PC-9 (cell line): ENCODE results near the gene PTGER3. TPM values are rescaled to one million over a fixed set of nuclear protein-coding genes. Genes with fewer than 3 reads are reported as not detected.

Experiments
- BruUV-seq: library from RNA; stranded (reverse); fragments of 400-500 nt; replicated peaks from 2 replicates; lab custom pipeline; 2021; lab: Mats Ljungman, UMichigan
- CTCF ChIA-PET: fragments of 300-600 bp; sonication (Branson Sonifier 250); formaldehyde crosslinking; loops from one replicate; lab custom pipeline; 2022; ENCODE audit warnings: antibody characterized with exemption; lab: Charles Lee
- POLR2A ChIA-PET: fragments of 300-600 bp; sonication (Branson Sonifier 250); formaldehyde crosslinking; loops from one replicate; lab custom pipeline; 2022; ENCODE audit warnings: antibody characterized with exemption; ENCODE audit not compliant: unreplicated experiment; lab: Charles Lee
- DNase-seq, 2 experiments: peaks; one replicate each; pipeline versions ENCODE4 v3.0.0 to v3.0.0-alpha.2; 2015 to 2022; ENCODE audit warnings: mixed read lengths in 1 of 2
- H2AFZ ChIP-seq: fragments of 200-600 bp; sonication (generic); 2 replicates; pipeline ENCODE4 v1.8.1; 2017; ENCODE audit warnings: antibody characterized with exemption
- H3F3A ChIP-seq: fragments of 200-600 bp; sonication (generic); 2 replicates; pipeline ENCODE4 v1.8.1; 2017; ENCODE audit warnings: antibody characterized with exemption, mild to moderate bottlenecking, low read depth; ENCODE audit not compliant: insufficient read depth
- H3K27ac ChIP-seq: fragments of 200-600 bp; sonication (generic); 2 replicates; pipeline ENCODE4 v1.6.1; 2016; ENCODE audit warnings: mixed run types
- H3K27me3 ChIP-seq: fragments of 200-600 bp; sonication (generic); 2 replicates; pipeline ENCODE4 v1.6.1; 2016; ENCODE audit warnings: low read depth, mixed run types; ENCODE audit not compliant: insufficient read depth
- H3K36me3 ChIP-seq: fragments of 200-600 bp; sonication (generic); 2 replicates; pipeline ENCODE4 v1.6.1; 2016; ENCODE audit warnings: low read depth, mixed run types
- H3K4me1 ChIP-seq: fragments of 200-600 bp; sonication (generic); replicated peaks from 2 replicates; pipeline ENCODE4 v1.6.1; 2016; ENCODE audit warnings: mixed run types; ENCODE audit not compliant: insufficient read depth
- H3K4me2 ChIP-seq: fragments of 200-600 bp; sonication (generic); 2 replicates; pipeline ENCODE4 v1.6.1; 2017; ENCODE audit warnings: mixed run types
- H3K4me3 ChIP-seq: fragments of 200-600 bp; sonication (generic); 2 replicates; pipeline ENCODE4 v1.6.1; 2016; ENCODE audit warnings: mixed run types
- H3K79me2 ChIP-seq: fragments of 200-600 bp; sonication (generic); 2 replicates; pipeline ENCODE4 v1.6.1; 2017; ENCODE audit warnings: low read depth, mixed run types
- H3K9me2 ChIP-seq: fragments of 200-600 bp; sonication (generic); 2 replicates; pipeline ENCODE4 v1.8.1; 2017; ENCODE audit warnings: mild to moderate bottlenecking; ENCODE audit not compliant: insufficient read depth
- H3K9me3 ChIP-seq: fragments of 200-600 bp; sonication (generic); 2 replicates; pipeline ENCODE4 v1.8.1; 2016; ENCODE audit warnings: low read depth; ENCODE audit not compliant: insufficient read depth
- H4K20me1 ChIP-seq: fragments of 200-600 bp; sonication (generic); 2 replicates; pipeline ENCODE4 v1.8.1; 2017; ENCODE audit not compliant: insufficient read depth
- CTCF ChIP-seq: fragments of 200-600 bp; sonication (generic); conservative IDR thresholded peaks from 2 replicates; pipeline ENCODE4 v1.6.1; 2017; ENCODE audit warnings: mixed run types, antibody characterized with exemption, mild to moderate bottlenecking, moderate library complexity
- EZH2 ChIP-seq: fragments of 200-600 bp; sonication (generic); IDR thresholded peaks from 2 replicates; pipeline ENCODE4 v1.8.0; 2017; ENCODE audit warnings: antibody characterized with exemption, low read depth
- intact Hi-C: fragments of 100-400 bp; cut with micrococcal nuclease; formaldehyde crosslinking; loops from one replicate; pipeline ENCODE4 v1.10.0; 2022; ENCODE audit not compliant: unreplicated experiment
- total RNA-seq: library from RNA; stranded (reverse); gene quantifications from 2 replicates; pipeline ENCODE4 v1.2.3, GENCODE V29; 2021

PTGER3 gene
- total RNA-seq, 1 experiment from 2014 or later: 0.13 TPM

- Histone ChIP-seq H4K20me1 (no peaks in the 10 kb centered on the region), H3K36me3 (no peaks in the 10 kb centered on the region), H3K4me2 (no peak overlapping the region), H3K9me2 (no peaks in the 10 kb centered on the region), H3F3A (no peaks in the 10 kb centered on the region), H3K4me1 (no peaks in the 10 kb centered on the region), H3K9me3 (no peaks in the 10 kb centered on the region), H3K27me3 (no peaks in the 10 kb centered on the region), H3K4me3 (no peak overlapping the region), H3K27ac (no peak overlapping the region), H3K79me2 (no peaks in the 10 kb centered on the region), H2AFZ (no peak overlapping the region)
- intact Hi-C loops: no loop called here
- TF ChIP-seq CTCF (no peak), EZH2 (no peak)
- POLR2A ChIA-PET: no interaction called here
- BruUV-seq: no TSS peak
- no peak for DNase-seq
- CTCF ChIA-PET: no interaction called here
Measured at GRCh38 chr1:70993798-70994197, 53.8 kb downstream of the PTGER3 start.

GRCh38 chr1:70992521-70992920 is 55.1 kb downstream of the PTGER3 start:
- H4K20me1 ChIP-seq: no peaks in the 10 kb centered on the region
- H3K27ac ChIP-seq: no peak overlapping the region
- intact Hi-C loops: no loop called here
- no peak for DNase-seq
- H3K27me3 ChIP-seq: no peaks in the 10 kb centered on the region
- H2AFZ ChIP-seq: no peak overlapping the region; the same call in 1 of the 2 replicates
- H3K36me3 ChIP-seq: no peaks in the 10 kb centered on the region
- no peak overlapping the region for H3K4me2 ChIP-seq
- BruUV-seq: no TSS peak
- H3K4me1 ChIP-seq: no peaks in the 10 kb centered on the region
- H3K4me3 ChIP-seq: no peak overlapping the region
- H3K9me2 ChIP-seq: no peaks in the 10 kb centered on the region
- ChIA-PET POLR2A (no interaction called here), CTCF (no interaction called here)
- no peaks in the 10 kb centered on the region for H3K9me3 ChIP-seq
- H3F3A ChIP-seq: no peaks in the 10 kb centered on the region
- no peaks in the 10 kb centered on the region for H3K79me2 ChIP-seq
- TF ChIP-seq EZH2: no peak
- no peak for TF ChIP-seq CTCF

GRCh38 chr1:70990469-70991253 is 57.0 kb downstream of the PTGER3 start:
- Histone ChIP-seq H3K36me3 (no peaks in the 10 kb centered on the region), H3K9me3 (no peaks in the 10 kb centered on the region), H3K4me2 (no peak overlapping the region), H4K20me1 (no peaks in the 10 kb centered on the region), H3K4me1 (no peaks in the 10 kb centered on the region), H3K27me3 (no peaks in the 10 kb centered on the region), H3K79me2 (no peaks in the 10 kb centered on the region), H3F3A (no peaks in the 10 kb centered on the region), H2AFZ (no peak overlapping the region; the same call in 1 of the 2 replicates), H3K27ac (no peak overlapping the region), H3K9me2 (no peaks in the 10 kb centered on the region), H3K4me3 (no peak overlapping the region)
- ChIA-PET CTCF (no interaction called here), POLR2A (no interaction called here)
- DNase-seq: no peak
- TF ChIP-seq EZH2: no peak
- no peak for TF ChIP-seq CTCF
- intact Hi-C loops: no loop called here
- no TSS peak for BruUV-seq
